K562 (cell line): ENCODE data around the gene VAC14. TPM values are rescaled to one million over a fixed set of nuclear protein-coding genes. Genes with fewer than 3 reads are reported as not detected.

Experiments used
- BCL6 ChIP-seq: fragments of 250-450 bp; sonication (Bioruptor Pico); IDR thresholded peaks from 2 replicates; pipeline ENCODE4 v1.4.0; 2020
- BRF1 ChIP-seq: IDR thresholded peaks from 3 replicates; pipeline ENCODE4 v1.6.1; 2011; ENCODE audit warnings: borderline replicate concordance, mild to moderate bottlenecking; ENCODE audit not compliant: insufficient read length; ENCODE audit errors: extremely low read depth
- CBX3 ChIP-seq, 2 experiments: IDR thresholded peaks; 1 replicate in 1 of 2; 2 replicates in 1 of 2; pipeline ENCODE4 v1.6.1; 2012; ENCODE audit warnings: inconsistent platforms in 2 of 2, low read length in 2 of 2, borderline replicate concordance in 1 of 2, control low read depth in 1 of 2
- EGR1 ChIP-seq: fragments of 450-650 bp; conservative IDR thresholded peaks from 2 replicates; pipeline ENCODE4 v1.6.1; 2017; ENCODE audit warnings: mild to moderate bottlenecking
- HMG20A ChIP-seq: fragments of 450-650 bp; formaldehyde crosslinking; conservative IDR thresholded peaks from 2 replicates; pipeline ENCODE4 v1.4.0; 2020; ENCODE audit warnings: mild to moderate bottlenecking, mixed read lengths
- JUNB ChIP-seq: fragments of 450-650 bp; formaldehyde crosslinking; conservative IDR thresholded peaks from 2 replicates; pipeline ENCODE4 v1.4.0; 2020; ENCODE audit warnings: mild to moderate bottlenecking
- MAZ ChIP-seq, 2 experiments: fragments of 450-650 bp in 1 of 2; sonication (generic) in 1 of 2; formaldehyde crosslinking; IDR thresholded peaks in 1 of 2; conservative IDR thresholded peaks in 1 of 2; 2 replicates each; pipeline versions ENCODE4 v1.4.0 to v1.5.0; 2020; ENCODE audit warnings: mild to moderate bottlenecking in 1 of 2, missing genetic modification reagents in 1 of 2
- NR2C2 ChIP-seq, 2 experiments: fragments of 200-800 bp in 1 of 2; sonication (Bioruptor generic) in 1 of 2; sonication (generic) in 1 of 2; formaldehyde crosslinking in 1 of 2; IDR thresholded peaks; 2 replicates each; pipeline versions ENCODE4 v1.6.1 to v1.8.0; 2016 to 2022; ENCODE audit warnings: mild to moderate bottlenecking in 1 of 2, missing compliant biosample characterization in 1 of 2, missing genetic modification characterization in 1 of 2, missing genetic modification reagents in 1 of 2
- PCBP1 ChIP-seq: fragments of 200-400 bp; formaldehyde crosslinking; IDR thresholded peaks from 2 replicates; pipeline ENCODE4 v1.6.1; 2018; ENCODE audit warnings: mild to moderate bottlenecking, low read depth, low read length; ENCODE audit not compliant: poor library complexity, severe bottlenecking
- RAD51 ChIP-seq: fragments of 450-650 bp; IDR thresholded peaks from 2 replicates; pipeline ENCODE4 v1.7.1; 2016; ENCODE audit warnings: low read depth, mild to moderate bottlenecking, borderline replicate concordance
- SMAD3 ChIP-seq: fragments of 450-650 bp; formaldehyde crosslinking; conservative IDR thresholded peaks from 2 replicates; pipeline ENCODE4 v1.4.0; 2020; ENCODE audit warnings: mild to moderate bottlenecking
- SP1 ChIP-seq: sonication (generic); formaldehyde crosslinking; IDR thresholded peaks from 2 replicates; pipeline ENCODE4 v1.8.1; 2022; ENCODE audit warnings: mild to moderate bottlenecking, missing genetic modification reagents
- U2AF1 ChIP-seq: fragments of 200-400 bp; formaldehyde crosslinking; optimal IDR thresholded peaks from 2 replicates; pipeline ENCODE3; 2017; ENCODE audit warnings: mild to moderate bottlenecking, low read depth, low read length, moderate library complexity
- ZC3H11A ChIP-seq: IDR thresholded peaks from 2 replicates; pipeline ENCODE4 v1.6.1; 2012; ENCODE audit warnings: low read depth, low read length, improper control_type of control experiment
- ZFPM2 ChIP-seq: fragments of 250-450 bp; sonication (Bioruptor Pico); IDR thresholded peaks from 2 replicates; pipeline ENCODE4 v1.5.1; 2022; ENCODE audit warnings: mild to moderate bottlenecking
- ZNF124 ChIP-seq: sonication (generic); formaldehyde crosslinking; IDR thresholded peaks from 2 replicates; pipeline ENCODE4 v1.8.1; 2022; ENCODE audit warnings: missing genetic modification reagents
- ZNF224 ChIP-seq: sonication (generic); formaldehyde crosslinking; IDR thresholded peaks from 2 replicates; pipeline ENCODE4 v1.8.0; 2022; ENCODE audit warnings: mild to moderate bottlenecking, missing genetic modification reagents
- ZNF717 ChIP-seq: fragments of 250-450 bp; sonication (Bioruptor Pico); IDR thresholded peaks from 2 replicates; pipeline ENCODE4 v1.5.0; 2021
- polyA plus RNA-seq, 8 experiments: library from polyadenylated mRNA; depleted of rRNA in 4 of 8; stranded (reverse) in 5 of 8; unstranded in 3 of 8; fragments of >200 nt; fragmentation: Nextera tagmentation in 2 of 8; fragmentation: Illumina TruSeq in 1 of 8; extraction: Ambion mirVana in 2 of 8; extraction: Trizol in 1 of 8; gene quantifications; 2 replicates each; pipeline versions ENCODE4 v1.2.1 to v1.2.3, GENCODE V29; 2011 to 2014; ENCODE audit warnings: inconsistent platforms in 1 of 8, missing spikeins in 1 of 8
- total RNA-seq, 7 experiments: library from RNA; depleted of rRNA in 6 of 7; stranded (reverse); fragments of >200 nt in 6 of 7; fragmentation: Illumina TruSeq in 2 of 7; extraction: Trizol in 2 of 7; gene quantifications; 2 replicates each; pipeline versions ENCODE4 v1.2.1 to v1.2.3, GENCODE V29; 2011 to 2021; ENCODE audit warnings: low replicate concordance in 1 of 7
- TF ChIP-seq, protein P1 (sequence below): fragments of 250-450 bp; sonication (Bioruptor Pico); IDR thresholded peaks from 2 replicates; pipeline ENCODE4 v1.8.0; 2021; ENCODE audit warnings: borderline replicate concordance, mild to moderate bottlenecking, moderate library complexity; ENCODE audit not compliant: poor library complexity, severe bottlenecking
- TF ChIP-seq, protein P2 (sequence below), 2 experiments: IDR thresholded peaks; 2 replicates each; pipeline ENCODE4 v1.6.1; 2012; ENCODE audit warnings: improper control_type of control experiment in 2 of 2, low read depth in 2 of 2, low read length in 2 of 2, borderline replicate concordance in 1 of 2
- TF ChIP-seq, protein P3 (sequence below): sonication (generic); formaldehyde crosslinking; IDR thresholded peaks from 2 replicates; pipeline ENCODE4 v1.8.0; 2022; ENCODE audit warnings: missing genetic modification reagents, mild to moderate bottlenecking, borderline replicate concordance

Gene VAC14
- total and polyA plus RNA-seq, 9 of the 15 experiments (the other 6 are each of a cell fraction or from before 2014, with no cell fraction given) = 1.3 to 41.6 (median 26.6) TPM

DNA sequence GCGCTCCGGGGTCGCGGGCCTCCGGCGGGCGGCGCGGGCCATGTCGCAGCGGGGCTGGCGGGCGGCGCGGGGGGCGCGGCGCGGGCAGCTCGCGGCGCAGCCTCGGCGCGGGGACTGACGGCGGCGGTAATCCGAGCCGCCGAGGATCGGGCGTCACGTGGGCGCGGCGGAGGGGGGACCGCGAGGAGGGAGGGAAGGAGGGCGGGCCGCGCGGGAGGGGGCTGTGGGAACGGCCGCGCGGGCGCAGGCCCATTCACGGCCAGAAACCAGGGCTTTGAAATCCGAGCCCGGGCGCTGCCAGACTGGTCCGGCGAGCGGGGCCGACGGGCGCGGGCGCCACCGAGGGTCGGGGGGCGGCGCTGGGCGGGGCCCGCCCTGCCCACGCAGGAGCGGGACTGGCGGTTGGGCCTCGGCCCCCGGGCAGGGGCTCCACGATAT, 115.0 kb downstream of the VAC14 start, which contains the start of gene MTSS2 (continued):
- TF ChIP-seq BRF1 (no peak), JUNB (CRISPR knock-in tag) (no peak), ZFPM2 (CRISPR knock-in tag) (no peak), PCBP1 (no peak), ZNF717 (CRISPR knock-in tag) (no peak), ZNF224 (no peak), ZC3H11A (no peak), SP1 (CRISPR knock-in tag) (no peak), U2AF1 (no peak), CBX3 (IDR thresholded peaks at IDR 0.05; ENCODE audit: borderline replicate concordance in 1 of 2, low read length in 2 of 2) (no peak), RAD51 (peak; percentile 37; the same call in 1 of the 2 replicates), NR2C2 (CRISPR knock-in tag; IDR thresholded peaks at IDR 0.05) (no peak), NR2C2 (tag; IDR thresholded peaks at IDR 0.05) (no peak), BCL6 (no peak), MAZ (CRISPR knock-in tag; conservative IDR thresholded peaks at IDR 0.05 in 1 of 2, IDR thresholded peaks at IDR 0.05 in 1 of 2) (peak; percentile 94 to 96), EGR1 (0 out of 2 replicates have a peak, but pooled peaks have one; percentile 21), HMG20A (CRISPR knock-in tag) (no peak), ZNF124 (CRISPR knock-in tag) (no peak), SMAD3 (CRISPR knock-in tag) (no peak)
- TF ChIP-seq, protein P1, sequence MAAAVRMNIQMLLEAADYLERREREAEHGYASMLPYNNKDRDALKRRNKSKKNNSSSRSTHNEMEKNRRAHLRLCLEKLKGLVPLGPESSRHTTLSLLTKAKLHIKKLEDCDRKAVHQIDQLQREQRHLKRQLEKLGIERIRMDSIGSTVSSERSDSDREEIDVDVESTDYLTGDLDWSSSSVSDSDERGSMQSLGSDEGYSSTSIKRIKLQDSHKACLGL (CRISPR knock-in tag) = no peak
- TF ChIP-seq, protein P2, sequence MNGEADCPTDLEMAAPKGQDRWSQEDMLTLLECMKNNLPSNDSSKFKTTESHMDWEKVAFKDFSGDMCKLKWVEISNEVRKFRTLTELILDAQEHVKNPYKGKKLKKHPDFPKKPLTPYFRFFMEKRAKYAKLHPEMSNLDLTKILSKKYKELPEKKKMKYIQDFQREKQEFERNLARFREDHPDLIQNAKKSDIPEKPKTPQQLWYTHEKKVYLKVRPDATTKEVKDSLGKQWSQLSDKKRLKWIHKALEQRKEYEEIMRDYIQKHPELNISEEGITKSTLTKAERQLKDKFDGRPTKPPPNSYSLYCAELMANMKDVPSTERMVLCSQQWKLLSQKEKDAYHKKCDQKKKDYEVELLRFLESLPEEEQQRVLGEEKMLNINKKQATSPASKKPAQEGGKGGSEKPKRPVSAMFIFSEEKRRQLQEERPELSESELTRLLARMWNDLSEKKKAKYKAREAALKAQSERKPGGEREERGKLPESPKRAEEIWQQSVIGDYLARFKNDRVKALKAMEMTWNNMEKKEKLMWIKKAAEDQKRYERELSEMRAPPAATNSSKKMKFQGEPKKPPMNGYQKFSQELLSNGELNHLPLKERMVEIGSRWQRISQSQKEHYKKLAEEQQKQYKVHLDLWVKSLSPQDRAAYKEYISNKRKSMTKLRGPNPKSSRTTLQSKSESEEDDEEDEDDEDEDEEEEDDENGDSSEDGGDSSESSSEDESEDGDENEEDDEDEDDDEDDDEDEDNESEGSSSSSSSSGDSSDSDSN (IDR thresholded peaks at IDR 0.05; ENCODE audit: borderline replicate concordance in 1 of 2, low read depth in 2 of 2, low read length in 2 of 2) = no peak; a peak in 1 of 4 replicates
- TF ChIP-seq, protein P3, sequence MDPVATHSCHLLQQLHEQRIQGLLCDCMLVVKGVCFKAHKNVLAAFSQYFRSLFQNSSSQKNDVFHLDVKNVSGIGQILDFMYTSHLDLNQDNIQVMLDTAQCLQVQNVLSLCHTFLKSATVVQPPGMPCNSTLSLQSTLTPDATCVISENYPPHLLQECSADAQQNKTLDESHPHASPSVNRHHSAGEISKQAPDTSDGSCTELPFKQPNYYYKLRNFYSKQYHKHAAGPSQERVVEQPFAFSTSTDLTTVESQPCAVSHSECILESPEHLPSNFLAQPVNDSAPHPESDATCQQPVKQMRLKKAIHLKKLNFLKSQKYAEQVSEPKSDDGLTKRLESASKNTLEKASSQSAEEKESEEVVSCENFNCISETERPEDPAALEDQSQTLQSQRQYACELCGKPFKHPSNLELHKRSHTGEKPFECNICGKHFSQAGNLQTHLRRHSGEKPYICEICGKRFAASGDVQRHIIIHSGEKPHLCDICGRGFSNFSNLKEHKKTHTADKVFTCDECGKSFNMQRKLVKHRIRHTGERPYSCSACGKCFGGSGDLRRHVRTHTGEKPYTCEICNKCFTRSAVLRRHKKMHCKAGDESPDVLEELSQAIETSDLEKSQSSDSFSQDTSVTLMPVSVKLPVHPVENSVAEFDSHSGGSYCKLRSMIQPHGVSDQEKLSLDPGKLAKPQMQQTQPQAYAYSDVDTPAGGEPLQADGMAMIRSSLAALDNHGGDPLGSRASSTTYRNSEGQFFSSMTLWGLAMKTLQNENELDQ = no peak
